Stimulated activated CD4-positive, alpha-beta T cell treated with anti-CD3 and anti-CD28 coated beads, Interleukin-15, amount 100 ng/mL, for 24 hours (primary cell): ENCODE results near the gene POLR3K.

Experiments
- DNase-seq: peaks from one replicate; pipeline ENCODE4 v3.0.0-alpha.2; 2020

POLR3K gene

GRCh38 chr16:53346-54236 is at the start of gene POLR3K, which contains the start of gene SNRNP25:
POLR3K (minus strand) TSS chr16:53608; CDS start chr16:53586, 22 bp downstream.
SNRNP25 (plus strand) TSS chr16:53828; CDS start chr16:54017, 189 bp downstream.
- peak; percentile 99 for DNase-seq

DNA sequence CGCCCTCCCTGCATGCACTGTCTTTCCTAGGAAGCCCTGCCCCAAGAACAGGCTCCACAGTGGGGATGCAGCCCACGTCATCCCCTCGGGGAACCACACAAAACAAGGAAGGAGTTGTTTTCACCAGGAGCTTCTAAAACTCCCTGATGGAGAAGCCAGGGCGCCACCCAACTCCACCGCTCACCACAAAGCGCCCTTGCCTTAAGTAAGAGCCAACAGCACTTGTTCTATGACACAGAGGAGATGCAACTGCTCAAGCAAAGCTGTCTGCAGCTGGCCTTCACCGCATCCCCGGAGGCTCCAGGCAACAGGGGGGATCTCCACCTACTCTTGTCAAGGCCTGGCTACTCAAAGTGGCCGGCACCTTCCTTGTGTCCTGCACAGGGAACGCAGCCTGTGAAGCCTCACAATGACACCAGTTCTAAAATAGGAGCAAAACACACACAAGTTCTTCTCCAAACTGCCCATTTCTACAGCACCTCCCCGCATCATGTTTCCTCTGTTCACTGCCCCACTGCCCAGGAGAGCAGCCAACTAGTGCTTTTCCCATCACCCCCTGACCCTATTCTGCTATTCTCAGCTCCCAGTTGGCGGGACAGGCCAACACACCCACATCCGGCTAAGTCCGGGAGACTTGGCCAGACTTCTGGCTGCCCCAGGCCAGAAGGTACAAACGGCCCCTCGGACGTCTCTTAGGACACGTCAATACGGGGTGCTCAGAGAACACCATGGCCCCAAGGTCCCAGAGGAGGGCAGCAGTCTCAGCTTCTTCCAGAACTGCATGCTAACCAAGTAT is 48.9 kb upstream of the POLR3K start:
- DNase-seq = no peak

GRCh38 chr16:101586-101985 is 48.2 kb upstream of the POLR3K start:
- no peak for DNase-seq

DNA sequence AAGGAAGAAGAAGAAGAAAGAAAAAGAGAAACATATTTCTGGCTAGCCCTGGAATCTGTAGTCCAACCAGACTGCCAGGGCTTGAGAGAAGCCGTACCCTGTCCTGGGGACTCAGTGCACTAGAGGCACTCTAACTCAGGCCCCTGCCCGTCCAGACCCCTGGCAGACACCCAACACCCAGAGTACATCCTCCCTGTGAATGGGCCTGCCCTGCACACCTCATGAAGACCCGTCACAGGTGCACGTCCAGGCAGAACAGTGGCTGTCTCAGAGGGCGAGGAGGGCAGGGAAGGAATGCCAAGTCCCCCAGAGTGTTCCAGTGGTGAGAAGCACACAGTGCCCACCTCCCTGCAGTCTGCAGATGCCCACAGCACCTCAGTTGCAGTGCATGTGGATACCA is 47.6 kb upstream of the POLR3K start:
- DNase-seq = no peak

GRCh38 chr16:97822-98221 is 44.4 kb upstream of the POLR3K start:
- DNase-seq = no peak

- DNase-seq = peak; percentile 91
Observed at GRCh38 chr16:96935-97381, 43.5 kb upstream of the POLR3K start.

- DNase-seq = no peak
Observed at GRCh38 chr16:94918-95265, 41.5 kb upstream of the POLR3K start.

GRCh38 chr16:92431-93339 is 39.3 kb upstream of the POLR3K start:
- no peak for DNase-seq

GRCh38 chr16:91484-91883 is 38.1 kb upstream of the POLR3K start:
- no peak for DNase-seq

- no peak for DNase-seq
Observed at GRCh38 chr16:89391-90302, 36.2 kb upstream of the POLR3K start.

DNA sequence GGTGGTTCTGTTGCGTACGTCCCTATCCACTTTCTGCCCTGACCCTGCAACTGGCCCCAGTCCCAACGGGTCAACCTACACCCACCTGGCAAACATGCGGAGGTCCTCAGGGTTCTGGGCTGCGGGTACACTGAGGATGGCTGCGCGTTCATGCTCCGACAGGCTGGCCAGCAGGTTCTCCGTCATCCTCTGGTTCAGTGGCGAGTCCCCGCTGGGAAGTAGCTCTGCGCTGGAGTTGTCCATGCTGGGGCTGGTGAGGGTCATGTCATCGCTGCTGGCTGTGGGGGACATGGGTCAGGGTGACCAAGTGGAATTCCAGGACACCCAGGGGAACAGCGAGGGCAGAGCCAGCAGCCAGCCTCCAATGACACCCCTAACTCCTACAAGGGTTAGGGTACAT is 35.2 kb upstream of the POLR3K start:
- DNase-seq = no peak

GRCh38 chr16:86483-86952 is 33.1 kb upstream of the POLR3K start:
- DNase-seq = no peak

- DNase-seq = no peak
Observed at GRCh38 chr16:85865-86264, 32.5 kb upstream of the POLR3K start.

- no peak for DNase-seq
Observed at GRCh38 chr16:85407-85782, 32.0 kb upstream of the POLR3K start.

- peak; percentile 75 for DNase-seq
Observed at GRCh38 chr16:84718-85406, 31.5 kb upstream of the POLR3K start.

DNA sequence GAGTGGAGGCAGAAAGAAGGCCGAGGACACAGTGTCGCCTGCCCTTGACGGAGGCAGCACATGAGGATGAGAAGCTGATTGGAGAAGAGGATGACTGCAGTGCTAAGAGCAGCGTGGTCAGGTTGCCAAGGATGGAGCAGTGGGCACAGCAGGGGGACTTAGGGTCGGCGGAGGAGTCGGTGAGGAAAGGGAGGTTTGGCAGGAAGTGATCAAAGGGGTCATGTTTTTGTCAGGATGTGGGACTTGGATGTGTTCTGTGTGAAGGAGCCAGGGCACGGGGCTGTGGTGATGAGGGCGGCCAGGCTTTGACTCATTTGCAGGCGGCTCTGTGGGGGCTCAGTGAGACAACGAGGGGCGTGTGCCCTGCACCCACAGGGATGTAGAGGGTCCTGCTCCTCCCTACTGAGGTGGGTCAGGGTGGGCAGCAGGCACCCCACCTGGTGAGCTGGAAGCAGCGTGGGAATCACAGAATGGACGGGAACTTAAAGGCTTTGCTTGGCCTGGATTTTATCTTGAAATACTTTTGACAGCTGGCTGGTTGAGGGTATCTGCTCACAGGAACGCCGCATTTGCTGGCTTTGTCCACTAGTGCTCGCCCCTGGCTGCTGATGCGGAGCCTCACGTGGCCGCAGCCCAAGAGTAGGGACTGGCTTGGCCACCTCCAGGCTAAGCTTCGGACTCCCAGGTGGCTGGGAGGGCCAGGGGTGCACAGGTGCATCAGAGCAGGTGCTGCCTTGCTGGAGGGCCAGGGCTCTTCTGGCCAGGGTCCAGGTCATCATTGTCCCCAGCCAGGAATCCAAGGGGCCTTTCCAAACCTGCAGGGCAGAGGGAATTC is 30.6 kb upstream of the POLR3K start:
- no peak for DNase-seq

DNA sequence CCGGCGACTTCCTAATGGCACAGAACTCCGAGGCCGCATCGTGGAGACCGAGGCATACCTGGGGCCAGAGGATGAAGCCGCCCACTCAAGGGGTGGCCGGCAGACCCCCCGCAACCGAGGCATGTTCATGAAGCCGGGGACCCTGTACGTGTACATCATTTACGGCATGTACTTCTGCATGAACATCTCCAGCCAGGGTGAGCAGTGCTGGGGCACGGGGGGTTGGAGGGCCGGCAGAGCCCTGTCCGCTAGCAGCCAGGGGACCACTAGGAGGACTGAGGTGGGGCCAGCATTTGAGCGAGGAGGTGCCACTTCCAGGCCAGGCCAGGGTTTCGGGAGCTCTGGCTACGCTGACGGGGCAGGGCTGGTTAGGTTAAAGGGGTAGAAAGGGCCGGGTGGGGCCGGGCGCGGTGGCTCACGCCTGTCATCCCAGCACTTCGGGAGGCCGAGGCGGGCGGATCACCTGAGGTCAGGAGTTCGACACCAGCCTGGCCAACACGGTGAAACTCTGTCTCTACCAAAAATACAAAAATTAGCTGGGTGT is 29.7 kb upstream of the POLR3K start:
- no peak for DNase-seq

- DNase-seq = no peak
Observed at GRCh38 chr16:79151-80054, 26.0 kb upstream of the POLR3K start.
